Endodermal cell (in vitro differentiated cells): ENCODE data around the gene NOTO. TPM values are rescaled to one million over a fixed set of nuclear protein-coding genes. Genes with fewer than 3 reads are reported as not detected.
"Not testable (repeated sequence)": the region's sequence is repeated elsewhere in the genome, so short reads cannot be mapped to it uniquely, and the experiment has no call there.

Source experiments
- DNase-seq: peaks from one replicate; pipeline ENCODE4 v3.0.0-alpha.2; 2017
- H3K27ac ChIP-seq: 2 replicates; pipeline ENCODE4 v1.5.1; 2013; ENCODE audit warnings: mild to moderate bottlenecking, low read depth, low read length, moderate library complexity
- H3K27me3 ChIP-seq: 2 replicates; pipeline ENCODE4 v1.6.1; 2013; ENCODE audit warnings: mild to moderate bottlenecking, low read length, moderate library complexity; ENCODE audit not compliant: insufficient read depth, control insufficient read depth, poor library complexity, severe bottlenecking
- H3K36me3 ChIP-seq: 2 replicates; pipeline ENCODE4 v1.7.0; 2013; ENCODE audit warnings: mild to moderate bottlenecking, low read length, moderate library complexity; ENCODE audit not compliant: control insufficient read depth, insufficient read depth
- H3K4me1 ChIP-seq: one replicate; pipeline ENCODE4 v1.7.0; 2013; ENCODE audit warnings: low read length; ENCODE audit not compliant: control insufficient read depth, insufficient read depth
- H3K4me3 ChIP-seq: 2 replicates; pipeline ENCODE4 v1.5.1; 2013; ENCODE audit warnings: mild to moderate bottlenecking, low read length, moderate library complexity
- H3K9ac ChIP-seq: 2 replicates; pipeline ENCODE4 v1.6.1; 2013; ENCODE audit warnings: mild to moderate bottlenecking, low read length, moderate library complexity; ENCODE audit not compliant: poor library complexity, severe bottlenecking; ENCODE audit errors: extremely low read depth
- H3K9me3 ChIP-seq: 2 replicates; pipeline ENCODE4 v1.6.1; 2013; ENCODE audit warnings: mild to moderate bottlenecking, low read length, moderate library complexity; ENCODE audit not compliant: control insufficient read depth
- H3K27ac Mint-ChIP-seq: 2 replicates; pipeline ENCODE4 v1.8.0; 2020; ENCODE audit warnings: mixed read lengths
- H3K27me3 Mint-ChIP-seq: 2 replicates; pipeline ENCODE4 v1.8.0; 2021; ENCODE audit warnings: mild to moderate bottlenecking, mixed read lengths; ENCODE audit not compliant: insufficient read depth
- H3K36me3 Mint-ChIP-seq: 2 replicates; pipeline ENCODE4 v1.8.0; 2020; ENCODE audit warnings: low read depth, mixed read lengths
- H3K4me1 Mint-ChIP-seq: 2 replicates; pipeline ENCODE4 v1.8.0; 2020; ENCODE audit warnings: mixed read lengths
- H3K4me3 Mint-ChIP-seq: 2 replicates; pipeline ENCODE4 v1.8.0; 2020; ENCODE audit warnings: mild to moderate bottlenecking, moderate library complexity, mixed read lengths
- H3K9me3 Mint-ChIP-seq: 2 replicates; pipeline ENCODE4 v1.8.0; 2020; ENCODE audit warnings: mild to moderate bottlenecking, mixed read lengths
- CTCF ChIP-seq: fragments of 200-600 bp; sonication (generic); conservative IDR thresholded peaks from 2 replicates; pipeline ENCODE4 v1.5.0; 2021; ENCODE audit warnings: antibody characterized with exemption, mild to moderate bottlenecking
- WGBS, 2 experiments: methylation state at CpG; one replicate each; pipeline versions ENCODE4 v1.1.5 to v1.1.7; 2013; ENCODE audit warnings: missing lambda C conversion rate in 2 of 2, mixed read lengths in 1 of 2; ENCODE audit not compliant: insufficient coverage in 1 of 2, insufficient read length in 1 of 2; 5-methylcytosine and 5-hydroxymethylcytosine counted together
- total RNA-seq, 2 donors: library from RNA; stranded (reverse); fragmentation: NEBNext Ultra II Directional in 1 of 2; extraction: Animal tissue kit (Norgen Biotek cat#: 25700) in 1 of 2; gene quantifications; 2 replicates in 1 of 2; 3 replicates in 1 of 2; pipeline ENCODE4 v1.2.1, GENCODE V29; 2021

Gene NOTO
- total RNA-seq, 2 donors from 2014 or later = not detected

GRCh38 chr2:73187549-73187948 lies 14.8 kb upstream of the NOTO start:
- H3K27ac ChIP-seq = no peak overlapping the region
- H3K4me3 ChIP-seq = no peak overlapping the region
- WGBS, 2 experiments = 81% methylated on average over 2 of the region's 2 CpGs; no CpG with 5 or more reads in 1 of the 2 experiments
- no peaks in the 10 kb centered on the region for H3K4me1 ChIP-seq
- Mint-ChIP-seq H3K4me1 (peaks cover 7% of the 10 kb centered on the region), H3K27me3 (peaks cover 57% of the 10 kb centered on the region), H3K9me3 (peaks cover 4% of the 10 kb centered on the region), H3K4me3 (no peak overlapping the region), H3K27ac (no peak overlapping the region), H3K36me3 (no peaks in the 10 kb centered on the region)
- no peak overlapping the region for H3K9ac ChIP-seq
- no peak for TF ChIP-seq CTCF
- no peak for DNase-seq
- peaks cover 33% of the 10 kb centered on the region for H3K27me3 ChIP-seq
- H3K9me3 ChIP-seq = no peaks in the 10 kb centered on the region
- no peaks in the 10 kb centered on the region for H3K36me3 ChIP-seq

- no peaks in the 10 kb centered on the region for H3K36me3 ChIP-seq
- no peak for TF ChIP-seq CTCF
- no peak overlapping the region for H3K4me3 ChIP-seq
- Mint-ChIP-seq H3K27ac (no peak overlapping the region), H3K9me3 (no peaks in the 10 kb centered on the region), H3K27me3 (peaks cover 63% of the 10 kb centered on the region), H3K4me3 (no peak overlapping the region), H3K36me3 (no peaks in the 10 kb centered on the region), H3K4me1 (no peaks in the 10 kb centered on the region)
- no peak overlapping the region for H3K27ac ChIP-seq
- peaks cover 65% of the 10 kb centered on the region for H3K27me3 ChIP-seq
- no peaks in the 10 kb centered on the region for H3K9me3 ChIP-seq
- H3K4me1 ChIP-seq = no peaks in the 10 kb centered on the region
- no peak for DNase-seq
- H3K9ac ChIP-seq = no peak overlapping the region
Observed at GRCh38 chr2:73197579-73197978, 4.8 kb upstream of the NOTO start.

- not testable (repeated sequence) for H3K27ac Mint-ChIP-seq, H3K4me3 ChIP-seq, H3K36me3 ChIP-seq, H3K4me1 ChIP-seq, H3K27ac ChIP-seq, H3K4me3 Mint-ChIP-seq, DNase-seq, H3K4me1 Mint-ChIP-seq, H3K9me3 Mint-ChIP-seq, H3K9me3 ChIP-seq, H3K9ac ChIP-seq, H3K36me3 Mint-ChIP-seq
- peaks cover 91% of the 10 kb centered on the region for H3K27me3 ChIP-seq
- H3K27me3 Mint-ChIP-seq = peaks cover 90% of the 10 kb centered on the region
- WGBS, 2 experiments = 94% methylated on average over 5 to 10 of the region's 10 CpGs
Observed at GRCh38 chr2:73200281-73200680, 2.1 kb upstream of the NOTO start.

- no peak overlapping the region for H3K4me3 ChIP-seq
- H3K9me3 Mint-ChIP-seq = peaks cover 2% of the 10 kb centered on the region
- no peaks in the 10 kb centered on the region for H3K36me3 ChIP-seq
- H3K4me3 Mint-ChIP-seq = peak overlapping the region; percentile 31
- H3K27me3 Mint-ChIP-seq = peaks cover 89% of the 10 kb centered on the region
- no peaks in the 10 kb centered on the region for H3K4me1 ChIP-seq
- H3K27ac ChIP-seq = no peak overlapping the region
- TF ChIP-seq CTCF = no peak
- WGBS, 2 experiments = 8 to 10% methylated on average over 33 to 44 of the region's 44 CpGs
- no peaks in the 10 kb centered on the region for H3K4me1 Mint-ChIP-seq
- H3K9ac ChIP-seq = no peak overlapping the region
- H3K36me3 Mint-ChIP-seq = no peaks in the 10 kb centered on the region
- H3K27me3 ChIP-seq = peaks cover 80% of the 10 kb centered on the region
- no peaks in the 10 kb centered on the region for H3K9me3 ChIP-seq
- peak; percentile 72 for DNase-seq
- no peak overlapping the region for H3K27ac Mint-ChIP-seq
Observed at GRCh38 chr2:73203055-73203681, 794 bp downstream of the NOTO start.
